SK-N-MC (cell line): Measurements from ENCODE around the gene TMEM120B.

ENCODE experiments used
- EZH2 ChIP-seq: fragments of 200-600 bp; sonication (generic); IDR thresholded peaks from one replicate; pipeline ENCODE4 v1.6.1; 2017; ENCODE audit warnings: antibody characterized with exemption
- FOXP2 ChIP-seq: optimal IDR thresholded peaks from 2 replicates; pipeline ENCODE3; 2011; ENCODE audit warnings: mild to moderate bottlenecking, moderate library complexity; ENCODE audit not compliant: insufficient read depth; ENCODE audit errors: extremely low read length, control extremely low read depth
- POLR2AphosphoS5 ChIP-seq: IDR thresholded peaks from 2 replicates; pipeline ENCODE4 v1.6.1; 2012; ENCODE audit warnings: mild to moderate bottlenecking, low read depth, low read length, borderline replicate concordance

DNA sequence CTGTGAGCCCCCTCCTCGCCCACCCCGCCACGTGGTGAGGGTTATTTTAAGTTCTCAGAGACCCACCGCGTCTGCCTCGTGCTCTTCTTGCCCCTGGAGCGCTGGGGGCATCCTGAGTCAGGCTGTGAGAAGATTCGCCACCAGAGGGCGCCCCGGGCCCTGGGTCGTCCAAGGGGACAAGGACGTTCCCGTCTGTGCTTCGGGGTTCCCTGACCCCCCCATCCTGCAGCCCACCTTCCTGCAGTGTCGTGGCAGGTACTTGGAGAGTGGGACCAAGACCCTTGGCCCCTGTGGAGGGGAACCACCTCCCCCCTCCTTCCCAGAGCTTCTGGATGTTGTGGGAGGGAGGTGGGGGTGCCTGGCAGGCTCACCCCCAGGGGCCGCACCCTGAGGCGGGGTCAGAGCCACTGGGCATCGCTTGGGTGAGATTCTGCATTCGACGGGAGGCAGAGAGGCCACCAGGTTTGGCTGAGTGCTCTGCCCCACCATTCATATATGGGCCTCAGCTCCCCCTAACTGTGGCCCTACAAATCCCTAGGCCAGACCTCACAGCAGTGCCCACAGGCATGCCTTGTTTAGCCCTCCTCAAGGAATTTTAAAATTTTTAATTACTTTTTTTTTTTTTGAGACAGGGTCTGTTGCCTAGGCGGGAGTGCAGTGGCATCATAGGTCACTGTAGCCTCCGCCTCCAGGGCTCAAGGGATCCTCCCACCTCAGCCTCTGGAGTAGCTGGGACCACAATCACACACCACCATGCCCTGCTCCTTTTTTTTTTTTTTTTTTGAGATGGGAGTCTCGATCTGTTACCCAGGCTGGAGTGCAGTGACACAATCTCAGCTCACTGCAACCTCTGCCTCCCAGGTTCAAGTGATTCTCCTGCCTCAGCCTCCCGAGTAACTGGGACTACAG lies 63.9 kb downstream of the TMEM120B start:
- TF ChIP-seq EZH2 (no peak), POLR2AphosphoS5 (0 out of 2 replicates have a peak, but pooled peaks have one; percentile 18), FOXP2 (no peak)
